ENCODE measurements around the gene GNAI3.

Gene GNAI3

GRCh38 chr1:109546311-109547109 is 1.9 kb upstream of the GNAI3 start:
- DNase-seq (ENCODE audit: low read depth), result peak; percentile 87

GRCh38 chr1:109547463-109548320 is 723 bp upstream of the GNAI3 start:
- DNase-seq (ENCODE audit: low read depth), result no peak

GRCh38 chr1:109556563-109556962 is 8.1 kb downstream of the GNAI3 start:
- DNase-seq (ENCODE audit: low read depth), result no peak

- no peak for DNase-seq (ENCODE audit: low read depth)
Measured at GRCh38 chr1:109557520-109557919, 9.1 kb downstream of the GNAI3 start.

- no peak for DNase-seq (ENCODE audit: low read depth)
Measured at GRCh38 chr1:109559995-109560394, 11.6 kb downstream of the GNAI3 start.

GRCh38 chr1:109564194-109564878 is 15.9 kb downstream of the GNAI3 start:
- no peak for DNase-seq (ENCODE audit: low read depth)

- DNase-seq (ENCODE audit: low read depth), result no peak
Measured at GRCh38 chr1:109565241-109565640, 16.8 kb downstream of the GNAI3 start.

- DNase-seq (ENCODE audit: low read depth), result no peak
Measured at GRCh38 chr1:109566982-109567381, 18.6 kb downstream of the GNAI3 start.

- no peak for DNase-seq (ENCODE audit: low read depth)
Measured at GRCh38 chr1:109567877-109568672, 19.7 kb downstream of the GNAI3 start.

- no peak for DNase-seq (ENCODE audit: low read depth)
Measured at GRCh38 chr1:109569323-109569722, 20.9 kb downstream of the GNAI3 start.

- DNase-seq (ENCODE audit: low read depth), result no peak
Measured at GRCh38 chr1:109570414-109570813, 22.0 kb downstream of the GNAI3 start.

GRCh38 chr1:109573785-109574184 is 25.4 kb downstream of the GNAI3 start:
- DNase-seq (ENCODE audit: low read depth), result no peak

- DNase-seq (ENCODE audit: low read depth), result no peak
Measured at GRCh38 chr1:109578947-109579443, 30.6 kb downstream of the GNAI3 start.

GRCh38 chr1:109579491-109579890 is 31.1 kb downstream of the GNAI3 start:
- DNase-seq (ENCODE audit: low read depth), result no peak

- no peak for DNase-seq (ENCODE audit: low read depth)
Measured at GRCh38 chr1:109582021-109582420, 33.6 kb downstream of the GNAI3 start.

GRCh38 chr1:109584766-109585165 is 36.4 kb downstream of the GNAI3 start:
- no peak for DNase-seq (ENCODE audit: low read depth)

GRCh38 chr1:109586055-109586454 is 37.6 kb downstream of the GNAI3 start:
- DNase-seq (ENCODE audit: low read depth), result no peak

- DNase-seq (ENCODE audit: low read depth), result no peak
Measured at GRCh38 chr1:109589177-109589576, 40.8 kb downstream of the GNAI3 start.

- DNase-seq (ENCODE audit: low read depth), result no peak
Measured at GRCh38 chr1:109589679-109590078, 41.3 kb downstream of the GNAI3 start.

- DNase-seq (ENCODE audit: low read depth), result no peak
Measured at GRCh38 chr1:109592916-109593315, 44.5 kb downstream of the GNAI3 start.

GRCh38 chr1:109595531-109595930 is 47.1 kb downstream of the GNAI3 start:
- DNase-seq (ENCODE audit: low read depth), result no peak

Measured in T follicular helper cell (primary cell).